Measurements from ENCODE around the gene MOSPD2. TPM values are rescaled to one million over a fixed set of nuclear protein-coding genes. Genes with fewer than 3 reads are reported as not detected.

Gene MOSPD2
- polyA plus RNA-seq (14.0 to 20.4 TPM (median 15.6 TPM) in 3 replicates), polyA minus RNA-seq (3.8 to 19.9 TPM (median 10.5 TPM) in 3 replicates)
- 8.4 TPM for polyA plus RNA-seq (2011; ENCODE audit: low read depth)
- 9.3 and 19.1 TPM in 2 replicates for polyA plus RNA-seq (2011; cell fraction: cytosol; rRNA removed)
- polyA plus RNA-seq (2011; cell fraction: nucleus; rRNA removed), result 40.4 and 45.0 TPM in 2 replicates
- 7.3 and 8.1 TPM in 2 replicates for polyA plus RNA-seq (2012; ENCODE audit: low replicate concordance)
- polyA minus RNA-seq (2011; cell fraction: cytosol; rRNA and poly(A)+ RNA removed), result 9.6 TPM
- 14.6 and 30.0 TPM in 2 replicates for polyA minus RNA-seq (2011; cell fraction: nucleus; rRNA and poly(A)+ RNA removed)

- H3K9ac ChIP-seq (ENCODE audit: control insufficient read depth, extremely low read depth, insufficient read depth, low read length), result peak within 1 kb of the TSS; percentile 75
- FAIRE-seq (peak; percentile 43), DNase-seq (ENCODE audit: low read depth, low spot score) (peak; percentile 41)
- H3K9me1 ChIP-seq (ENCODE audit: control insufficient read depth, extremely low read depth, insufficient read depth, low read length), result no peaks in the 10 kb centered on the region
- no peaks in the 10 kb centered on the region for H3K27me3 ChIP-seq (ENCODE audit: control insufficient read depth, extremely low read depth, insufficient read depth, low read length)
- no peaks in the 10 kb centered on the region for H3K9me3 ChIP-seq (ENCODE audit: control insufficient read depth, low read depth, low read length)
- no peaks in the 10 kb centered on the region for H3K36me3 ChIP-seq (ENCODE audit: control insufficient read depth in 2 of 2, extremely low read depth in 1 of 2, insufficient read depth in 2 of 2, low read length in 2 of 2)
- TF ChIP-seq, protein P1, sequence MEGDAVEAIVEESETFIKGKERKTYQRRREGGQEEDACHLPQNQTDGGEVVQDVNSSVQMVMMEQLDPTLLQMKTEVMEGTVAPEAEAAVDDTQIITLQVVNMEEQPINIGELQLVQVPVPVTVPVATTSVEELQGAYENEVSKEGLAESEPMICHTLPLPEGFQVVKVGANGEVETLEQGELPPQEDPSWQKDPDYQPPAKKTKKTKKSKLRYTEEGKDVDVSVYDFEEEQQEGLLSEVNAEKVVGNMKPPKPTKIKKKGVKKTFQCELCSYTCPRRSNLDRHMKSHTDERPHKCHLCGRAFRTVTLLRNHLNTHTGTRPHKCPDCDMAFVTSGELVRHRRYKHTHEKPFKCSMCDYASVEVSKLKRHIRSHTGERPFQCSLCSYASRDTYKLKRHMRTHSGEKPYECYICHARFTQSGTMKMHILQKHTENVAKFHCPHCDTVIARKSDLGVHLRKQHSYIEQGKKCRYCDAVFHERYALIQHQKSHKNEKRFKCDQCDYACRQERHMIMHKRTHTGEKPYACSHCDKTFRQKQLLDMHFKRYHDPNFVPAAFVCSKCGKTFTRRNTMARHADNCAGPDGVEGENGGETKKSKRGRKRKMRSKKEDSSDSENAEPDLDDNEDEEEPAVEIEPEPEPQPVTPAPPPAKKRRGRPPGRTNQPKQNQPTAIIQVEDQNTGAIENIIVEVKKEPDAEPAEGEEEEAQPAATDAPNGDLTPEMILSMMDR (optimal IDR thresholded peaks at IDR 0.05 in 1 of 3, IDR thresholded peaks at IDR 0.05 in 1 of 3, conservative IDR thresholded peaks at IDR 0.05 in 1 of 3; ENCODE audit: extremely low read depth in 1 of 3, insufficient read depth in 2 of 3, low read length in 3 of 3), result no peak
- TF ChIP-seq EZH2 (IDR thresholded peaks at IDR 0.05; ENCODE audit: low read length), result no peak
- dilution Hi-C loops (cut with MboI; ENCODE audit: extremely low pct_ligation_motif_present, low sequenced_read_pairs), result no loop called here
- peaks cover 23% of the 10 kb centered on the region for H3K79me2 ChIP-seq (ENCODE audit: control insufficient read depth, insufficient read depth, low read length)
- peak within 1 kb of the TSS; percentile 71 for H2AFZ ChIP-seq (ENCODE audit: control insufficient read depth, low read length)
- no peaks in the 10 kb centered on the region for H4K20me1 ChIP-seq (ENCODE audit: control insufficient read depth, extremely low read depth, insufficient read depth, low read length)
- H3K27ac ChIP-seq (ENCODE audit: control insufficient read depth, insufficient read depth, low read length), result peak within 1 kb of the TSS; percentile 71
- H3K4me2 ChIP-seq (ENCODE audit: control insufficient read depth, extremely low read depth, insufficient read depth, low read depth, low read length), result peak within 1 kb of the TSS; percentile 79
- peaks cover 5% of the 10 kb centered on the region for H3K4me1 ChIP-seq (ENCODE audit: control insufficient read depth, extremely low read depth, insufficient read depth, low read length)
- H3K4me3 ChIP-seq (ENCODE audit: control insufficient read depth in 2 of 3, extremely low read depth in 1 of 3, insufficient read depth in 2 of 3, low read depth in 1 of 3, low read length in 3 of 3), result peak within 1 kb of the TSS; percentile 71 to 83 (median 74)
Measured at GRCh38 chrX:14872851-14873675, at the start of gene MOSPD2, which contains the start of gene FANCB. Gene MOSPD2, plus strand, starts transcription at chrX:14873421. Its CDS starts 108 bp downstream, at chrX:14873529. Gene FANCB, minus strand, starts transcription at chrX:14873069. Its CDS starts 7,559 bp downstream, at chrX:14865510.

DNA sequence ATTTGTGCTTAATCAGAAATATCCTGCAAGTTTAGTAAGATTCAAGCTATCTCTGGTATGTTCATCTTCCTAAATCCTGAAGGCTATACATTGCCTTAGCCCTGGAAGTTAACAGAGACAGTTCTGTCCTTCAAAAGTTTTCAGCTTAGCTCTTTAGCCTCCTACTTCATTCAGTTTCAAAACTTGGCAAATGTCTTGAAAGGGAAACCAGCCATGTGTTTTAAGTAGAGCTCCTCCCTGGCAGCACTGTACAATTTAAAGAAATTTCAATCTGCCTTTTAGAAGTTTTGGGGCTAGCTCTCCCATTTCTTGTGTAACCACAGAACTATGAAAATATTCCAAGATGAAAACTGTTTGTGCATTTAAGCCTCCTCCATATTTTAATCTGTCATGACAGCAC, 47.4 kb upstream of the MOSPD2 start:
- dilution Hi-C loops (cut with MboI; ENCODE audit: extremely low pct_ligation_motif_present, low sequenced_read_pairs), result no loop called here

More for the DNA sequence above, 47.4 kb upstream of the MOSPD2 start:
- H3K4me1 ChIP-seq (ENCODE audit: control insufficient read depth, extremely low read depth, insufficient read depth, low read length), result no peaks in the 10 kb centered on the region
- H3K9ac ChIP-seq (ENCODE audit: control insufficient read depth, extremely low read depth, insufficient read depth, low read length), result no peak overlapping the region
- no peaks in the 10 kb centered on the region for H3K9me1 ChIP-seq (ENCODE audit: control insufficient read depth, extremely low read depth, insufficient read depth, low read length)
- H3K4me2 ChIP-seq (ENCODE audit: control insufficient read depth, extremely low read depth, insufficient read depth, low read depth, low read length), result no peak overlapping the region
- TF ChIP-seq EZH2 (IDR thresholded peaks at IDR 0.05; ENCODE audit: low read length), result no peak
- TF ChIP-seq, protein P1 (optimal IDR thresholded peaks at IDR 0.05 in 1 of 3, IDR thresholded peaks at IDR 0.05 in 1 of 3, conservative IDR thresholded peaks at IDR 0.05 in 1 of 3; ENCODE audit: extremely low read depth in 1 of 3, insufficient read depth in 2 of 3, low read length in 3 of 3), result no peak
- no peaks in the 10 kb centered on the region for H3K79me2 ChIP-seq (ENCODE audit: control insufficient read depth, insufficient read depth, low read length)
- no peak overlapping the region for H3K4me3 ChIP-seq (ENCODE audit: control insufficient read depth in 2 of 3, extremely low read depth in 1 of 3, insufficient read depth in 2 of 3, low read depth in 1 of 3, low read length in 3 of 3)
- no peaks in the 10 kb centered on the region for H3K36me3 ChIP-seq (ENCODE audit: control insufficient read depth in 2 of 2, extremely low read depth in 1 of 2, insufficient read depth in 2 of 2, low read length in 2 of 2)
- H4K20me1 ChIP-seq (ENCODE audit: control insufficient read depth, extremely low read depth, insufficient read depth, low read length), result no peaks in the 10 kb centered on the region
- DNase-seq (ENCODE audit: low read depth, low spot score) (no peak), FAIRE-seq (no peak)
- no peak overlapping the region for H2AFZ ChIP-seq (ENCODE audit: control insufficient read depth, low read length)
- no peaks in the 10 kb centered on the region for H3K9me3 ChIP-seq (ENCODE audit: control insufficient read depth, low read depth, low read length)
- H3K27ac ChIP-seq (ENCODE audit: control insufficient read depth, insufficient read depth, low read length), result no peak overlapping the region
- H3K27me3 ChIP-seq (ENCODE audit: control insufficient read depth, extremely low read depth, insufficient read depth, low read length), result no peaks in the 10 kb centered on the region
